Stimulated activated CD8-positive, alpha-beta memory T cell treated with anti-CD3 and anti-CD28 coated beads, Interleukin-2, amount 100 ng/mL, for 48 hours (primary cell): ENCODE measurements around the gene PLCZ1.
"Not testable (repeated sequence)": the region's sequence is repeated elsewhere in the genome, so short reads cannot be mapped to it uniquely, and the experiment has no call there.

ENCODE experiments used
- DNase-seq, 2 donors: peaks; one replicate each; pipeline ENCODE4 v3.0.0-alpha.2; 2020; ENCODE audit warnings: low read depth in 2 of 2

Gene PLCZ1, protein sequence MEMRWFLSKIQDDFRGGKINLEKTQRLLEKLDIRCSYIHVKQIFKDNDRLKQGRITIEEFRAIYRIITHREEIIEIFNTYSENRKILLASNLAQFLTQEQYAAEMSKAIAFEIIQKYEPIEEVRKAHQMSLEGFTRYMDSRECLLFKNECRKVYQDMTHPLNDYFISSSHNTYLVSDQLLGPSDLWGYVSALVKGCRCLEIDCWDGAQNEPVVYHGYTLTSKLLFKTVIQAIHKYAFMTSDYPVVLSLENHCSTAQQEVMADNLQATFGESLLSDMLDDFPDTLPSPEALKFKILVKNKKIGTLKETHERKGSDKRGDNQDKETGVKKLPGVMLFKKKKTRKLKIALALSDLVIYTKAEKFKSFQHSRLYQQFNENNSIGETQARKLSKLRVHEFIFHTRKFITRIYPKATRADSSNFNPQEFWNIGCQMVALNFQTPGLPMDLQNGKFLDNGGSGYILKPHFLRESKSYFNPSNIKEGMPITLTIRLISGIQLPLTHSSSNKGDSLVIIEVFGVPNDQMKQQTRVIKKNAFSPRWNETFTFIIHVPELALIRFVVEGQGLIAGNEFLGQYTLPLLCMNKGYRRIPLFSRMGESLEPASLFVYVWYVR

GRCh38 chr12:18737819-18738218 is at the start of gene PLCZ1, which contains the start of gene CAPZA3:
PLCZ1 (minus strand) TSS chr12:18738012; CDS start chr12:18737371, 641 bp downstream.
CAPZA3 (plus strand) TSS chr12:18738119; CDS start chr12:18738269, 150 bp downstream.
- no peak for DNase-seq

DNA sequence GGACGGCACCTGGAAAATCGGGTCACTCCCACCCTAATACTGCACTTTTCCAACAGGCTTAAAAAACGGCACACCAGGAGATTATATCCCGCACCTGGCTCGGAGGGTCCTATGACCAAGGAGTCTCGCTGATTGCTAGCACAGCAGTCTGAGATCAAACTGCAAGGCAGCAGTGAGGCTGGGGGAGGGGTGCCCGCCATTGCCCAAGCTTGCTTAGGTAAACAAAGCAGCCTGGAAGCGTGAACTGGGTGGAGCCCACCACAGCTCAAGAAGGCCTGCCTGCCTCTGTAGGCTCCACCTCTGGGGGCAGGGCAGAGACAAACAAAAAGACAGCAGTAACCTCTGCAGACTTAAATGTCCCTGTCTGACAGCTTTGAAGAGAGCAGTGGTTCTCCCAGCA is 47.7 kb upstream of the PLCZ1 start:
- not testable (repeated sequence) for DNase-seq

DNA sequence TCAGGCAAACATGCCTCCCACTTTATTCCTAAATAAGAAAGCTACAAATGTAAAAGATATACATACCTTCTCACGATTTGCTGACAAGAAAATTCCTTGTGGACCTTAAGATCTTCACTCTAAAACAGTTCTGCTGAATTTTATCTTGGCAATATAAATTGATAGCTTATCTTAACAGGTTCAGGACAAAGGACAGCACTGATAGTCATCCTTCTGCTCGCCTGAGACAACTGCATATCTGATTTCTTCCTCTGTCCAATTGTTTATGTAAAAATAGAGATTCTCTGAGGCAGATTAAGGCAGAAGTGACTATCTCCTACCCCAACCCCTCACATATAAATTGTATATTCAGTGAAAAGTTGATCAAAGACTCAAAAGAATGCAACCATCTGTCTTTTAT is 45.0 kb upstream of the PLCZ1 start:
- DNase-seq, result no peak

DNA sequence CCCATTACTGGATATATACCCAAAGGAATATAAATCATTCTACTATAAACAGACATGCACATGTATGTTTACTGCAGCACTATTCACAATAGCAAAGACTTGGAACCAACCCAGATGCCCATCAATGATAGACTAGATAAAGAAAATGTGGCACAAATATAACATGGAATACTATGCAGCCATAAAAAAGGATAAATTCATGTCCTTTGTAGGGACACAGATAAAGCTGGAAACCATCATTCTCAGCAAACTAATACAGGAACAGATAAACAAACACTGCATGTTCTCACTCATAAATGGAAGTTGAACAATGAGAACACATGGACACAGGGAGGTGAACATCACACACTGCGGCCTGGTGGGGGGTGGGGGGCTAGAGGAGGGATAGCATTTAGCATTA is 28.7 kb upstream of the PLCZ1 start:
- not testable (repeated sequence) for DNase-seq

DNA sequence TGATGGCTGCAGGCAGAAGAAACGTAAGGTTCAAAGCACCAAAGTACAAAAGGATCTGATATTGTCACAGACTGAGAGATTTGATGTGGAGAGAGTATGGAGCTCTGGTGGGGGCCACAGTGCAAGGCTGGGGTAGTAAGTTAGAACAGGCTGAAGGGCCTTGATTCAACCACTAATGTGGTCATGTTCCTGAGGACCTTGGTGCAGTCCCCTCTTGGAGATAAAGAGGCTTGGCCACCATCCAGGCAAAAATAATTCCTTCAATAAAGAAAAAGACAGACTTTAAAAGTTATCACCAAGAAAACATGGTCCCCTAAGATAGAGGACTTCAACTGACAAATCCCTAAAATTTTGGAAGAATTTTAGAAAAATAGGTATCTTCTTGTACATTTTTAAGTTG is 17.5 kb upstream of the PLCZ1 start:
- no peak for DNase-seq

- DNase-seq, result no peak
These were observed 16.4 kb upstream of the PLCZ1 start for GRCh38 chr12:18754124-18754707.

- DNase-seq, result no peak
These were observed 15.8 kb upstream of the PLCZ1 start for GRCh38 chr12:18753481-18754123.

GRCh38 chr12:18752947-18753346 is 15.1 kb upstream of the PLCZ1 start:
- no peak for DNase-seq

DNA sequence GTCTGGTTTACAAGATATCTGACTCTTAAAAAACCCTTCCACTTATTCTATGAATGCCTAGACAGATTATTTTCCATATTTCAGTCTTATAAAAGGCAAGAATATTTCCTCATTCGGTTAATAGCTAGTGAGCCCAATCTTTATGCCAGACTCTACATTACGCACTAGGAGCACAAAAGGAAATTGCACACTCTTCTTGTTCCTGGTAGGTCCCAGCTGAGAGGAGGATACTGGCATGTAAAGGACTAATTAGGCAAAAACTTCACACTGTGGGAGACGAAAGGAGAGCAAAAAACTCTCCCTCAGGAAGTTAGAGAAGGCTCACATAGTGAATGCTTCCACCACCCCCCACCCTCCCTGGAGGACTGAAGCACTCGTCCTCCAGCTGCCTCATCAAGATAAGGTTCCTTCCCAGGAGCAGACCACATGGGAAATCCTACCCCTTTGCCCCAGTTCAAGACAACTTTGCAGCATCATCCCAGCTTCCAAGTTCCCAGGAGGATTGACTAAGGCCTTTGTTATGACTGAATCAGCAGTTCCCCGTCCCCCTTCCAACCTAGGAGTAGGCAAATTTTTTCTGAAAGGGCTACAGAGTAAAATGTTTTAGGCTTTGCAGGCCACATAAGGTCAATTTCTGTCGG is 14.6 kb upstream of the PLCZ1 start:
- DNase-seq, result no peak

DNA sequence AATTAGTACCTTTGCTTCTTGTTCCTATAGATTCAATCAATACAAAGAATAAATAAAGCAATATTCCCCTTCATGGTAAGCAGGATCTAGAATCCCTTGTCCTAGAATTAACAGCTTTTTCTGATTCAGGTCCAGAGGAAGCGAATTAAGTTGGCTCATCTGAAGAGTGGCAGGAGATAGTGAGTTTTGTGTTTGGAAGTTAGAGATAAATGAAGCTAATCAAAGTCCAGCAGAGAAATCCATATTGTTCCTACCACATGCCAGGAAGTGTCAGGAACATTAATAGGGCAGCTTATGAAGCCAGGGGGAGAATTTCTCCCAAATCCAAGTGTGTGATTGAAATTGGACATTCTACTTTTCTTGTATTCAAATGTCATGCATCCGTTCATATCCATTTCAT is 14.1 kb upstream of the PLCZ1 start:
- no peak for DNase-seq

DNA sequence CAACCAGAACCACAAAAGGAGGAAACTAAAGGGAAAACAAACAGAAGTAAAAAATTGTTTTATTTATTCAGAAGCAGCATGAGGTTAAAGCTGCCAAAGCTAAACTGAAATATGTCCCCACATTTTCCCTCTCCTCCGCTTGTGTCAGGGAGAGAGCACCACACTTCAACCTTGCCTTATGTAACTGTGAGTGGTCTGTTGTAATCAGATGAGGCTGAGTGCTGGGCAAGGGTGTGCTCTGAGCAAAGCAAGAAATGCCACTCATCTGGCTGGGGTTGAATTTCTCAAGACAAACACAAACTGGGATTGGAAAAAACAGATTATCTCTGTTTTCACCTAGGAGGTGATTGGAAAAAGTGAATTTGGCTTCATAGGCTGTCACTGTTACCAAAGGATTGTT is 12.3 kb upstream of the PLCZ1 start:
- DNase-seq, result no peak

GRCh38 chr12:18749386-18749957 is 11.7 kb upstream of the PLCZ1 start:
- no peak for DNase-seq

DNA sequence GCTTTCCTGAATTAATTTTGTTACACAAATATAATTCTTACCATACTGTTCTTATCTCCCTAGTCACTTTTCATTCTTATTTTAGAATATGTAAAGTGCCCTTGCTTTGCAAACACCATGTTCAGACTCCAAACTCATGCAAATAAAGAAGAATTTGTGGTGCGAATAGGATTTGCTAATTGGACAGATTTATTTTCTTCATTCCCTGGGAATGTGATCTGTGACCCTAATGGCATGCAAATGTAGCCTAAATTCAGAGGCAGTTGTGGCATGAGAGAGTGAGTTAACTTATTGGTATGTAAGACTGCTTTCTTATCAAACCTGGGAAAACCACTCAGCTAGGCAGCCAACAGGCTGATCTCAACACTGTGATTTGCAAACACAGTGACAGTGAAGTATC is 10.1 kb upstream of the PLCZ1 start:
- DNase-seq, result no peak

- no peak for DNase-seq
These were observed 6.7 kb downstream of the PLCZ1 start for GRCh38 chr12:18731156-18731555.

DNA sequence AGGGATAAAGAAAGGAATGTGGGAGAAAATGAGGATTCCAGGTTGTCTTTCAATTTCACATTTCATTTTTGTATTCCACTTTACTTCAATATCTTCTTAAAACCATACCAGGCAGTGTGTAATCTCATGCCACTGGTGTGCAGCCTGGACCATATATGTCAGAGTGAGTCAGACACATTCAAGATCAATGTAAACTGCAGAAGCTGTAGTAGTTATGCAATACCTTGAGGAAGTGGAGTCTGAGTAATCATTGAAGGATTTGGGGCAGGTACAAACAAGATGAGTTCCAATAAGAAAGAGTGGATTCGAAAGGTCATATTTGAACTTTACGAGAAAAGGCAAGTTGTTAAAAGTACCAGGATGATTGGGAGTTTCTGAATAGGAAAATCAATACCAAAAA is 14.1 kb downstream of the PLCZ1 start:
- DNase-seq, result no peak

DNA sequence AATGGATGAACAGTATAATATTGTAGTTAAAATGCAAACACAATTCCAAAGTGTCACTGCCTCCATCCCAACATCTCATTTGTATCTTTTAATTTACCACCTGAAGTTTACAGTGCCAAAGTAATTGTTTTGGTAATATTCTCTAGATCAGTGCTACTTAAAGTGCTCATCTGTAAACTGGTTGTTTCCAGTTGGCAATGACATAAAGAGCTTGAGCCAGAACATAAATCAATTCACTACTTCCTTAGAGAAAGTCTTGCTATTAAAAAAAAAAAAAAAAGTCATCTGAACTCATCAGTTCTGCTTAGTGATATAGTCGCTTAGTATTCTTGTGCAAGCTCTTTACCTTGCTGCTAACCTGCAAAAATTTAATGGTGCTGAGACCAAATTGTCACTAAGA is 16.4 kb downstream of the PLCZ1 start:
- DNase-seq, result no peak

DNA sequence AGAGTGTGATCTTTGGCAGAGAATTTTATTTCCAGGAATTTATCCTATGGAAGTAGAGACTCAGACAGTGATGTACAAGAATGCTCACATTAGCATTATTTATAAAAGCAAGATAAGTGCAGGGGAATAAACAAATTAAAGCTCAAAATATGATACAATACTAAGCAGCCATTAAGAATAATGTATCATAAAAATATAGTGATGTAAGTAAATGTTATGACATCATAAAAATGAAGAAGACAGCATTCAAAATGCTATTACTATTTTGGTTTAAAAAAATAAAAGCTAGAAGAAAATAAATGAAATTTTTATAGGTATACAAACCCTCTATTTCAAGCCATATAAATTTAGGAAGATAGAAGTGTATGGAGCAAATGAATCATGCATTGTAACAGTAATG is 17.1 kb downstream of the PLCZ1 start:
- no peak for DNase-seq

- DNase-seq, result no peak
These were observed 17.8 kb downstream of the PLCZ1 start for GRCh38 chr12:18719922-18720510.

- no peak for DNase-seq
These were observed 19.4 kb downstream of the PLCZ1 start for GRCh38 chr12:18718462-18718861.

DNA sequence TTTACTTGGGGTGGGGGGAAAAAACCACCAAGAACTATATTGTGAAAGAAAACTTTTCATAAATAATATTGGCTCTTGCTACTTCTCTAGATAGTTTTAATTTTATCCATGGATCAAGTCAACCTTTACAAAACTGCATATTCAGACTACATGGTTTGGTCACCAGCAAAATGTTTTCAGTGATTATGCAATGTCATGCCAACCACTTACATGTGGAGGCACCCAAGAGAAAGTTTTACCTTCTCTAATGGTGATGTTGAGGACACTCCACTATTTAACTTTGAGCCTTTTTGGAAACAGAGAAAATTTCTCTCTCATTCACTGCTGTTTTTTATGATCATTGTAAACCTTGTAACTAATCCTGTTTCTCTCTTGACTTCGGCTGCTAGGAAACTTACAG is 21.6 kb downstream of the PLCZ1 start:
- DNase-seq, result no peak

DNA sequence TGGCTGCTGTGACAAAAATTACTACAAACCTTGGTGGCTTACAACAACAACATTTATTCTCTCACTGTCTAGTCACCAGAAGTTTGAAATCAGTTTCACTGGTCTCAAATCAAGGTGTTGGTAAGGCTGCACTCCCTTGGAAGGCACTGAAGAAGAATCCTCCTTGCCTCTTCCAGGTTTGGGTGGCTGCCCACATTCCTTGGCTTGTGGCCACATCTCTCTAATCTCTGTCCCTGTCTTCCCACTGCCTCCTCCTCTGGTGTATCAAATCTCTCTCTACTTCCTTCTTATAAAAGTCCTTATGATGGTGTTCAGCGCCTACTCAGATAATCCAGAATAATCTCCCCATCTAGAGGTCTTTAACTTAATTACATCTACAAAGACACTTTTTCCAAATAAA is 31.0 kb downstream of the PLCZ1 start:
- DNase-seq, result no peak
